SK-N-SH (cell line): Measurements from ENCODE around the gene FADS1. TPM values are rescaled to one million over a fixed set of nuclear protein-coding genes. Genes with fewer than 3 reads are reported as not detected.

Source experiments
- CTCF ChIA-PET: fragments of 300-600, 350-600 bp; formaldehyde crosslinking; extraction: SDS; loops from one replicate; lab custom pipeline; 2021; lab: Yijun Ruan, JAX
- POLR2A ChIA-PET: fragments of 350-600 bp; sonication (Branson Sonifier 250); formaldehyde crosslinking; extraction: SDS; loops from one replicate; lab custom pipeline; 2020; ENCODE audit warnings: antibody characterized with exemption, inconsistent platforms; lab: Yijun Ruan, JAX
- DNase-seq: peaks from one replicate; pipeline ENCODE4 v3.0.0; 2012
- H2AFZ ChIP-seq: fragments of 200-600 bp; sonication (generic); 2 replicates; pipeline ENCODE4 v1.8.1; 2016; ENCODE audit warnings: antibody characterized with exemption, mild to moderate bottlenecking, low read depth
- H3F3A ChIP-seq: fragments of 200-600 bp; sonication (generic); replicated peaks from 2 replicates; pipeline ENCODE3; 2016; ENCODE audit warnings: antibody characterized with exemption, mild to moderate bottlenecking; ENCODE audit not compliant: insufficient read depth
- H3K27ac ChIP-seq, 2 experiments: fragments of 200-500 bp in 1 of 2; fragments of 200-600 bp in 1 of 2; sonication (Bioruptor generic) in 1 of 2; sonication (generic), shearing (Covaris generic) in 1 of 2; 2 replicates each; pipeline versions ENCODE4 v1.5.1 to v1.6.1; 2014 to 2016; ENCODE audit warnings: low read depth in 2 of 2, inconsistent platforms in 1 of 2, low read length in 1 of 2, mild to moderate bottlenecking in 1 of 2, mixed read lengths in 1 of 2
- H3K27me3 ChIP-seq: fragments of 200-600 bp; sonication (generic), shearing (Covaris generic); 2 replicates; pipeline ENCODE4 v1.6.1; 2016; ENCODE audit warnings: mixed run types; ENCODE audit not compliant: insufficient read depth
- H3K36me3 ChIP-seq, 2 experiments: fragments of 200-500 bp in 1 of 2; fragments of 200-600 bp in 1 of 2; sonication (Bioruptor generic) in 1 of 2; sonication (generic) in 1 of 2; replicated peaks in 1 of 2; 2 replicates each; pipeline versions ENCODE3 to v1.5.1; 2014 to 2016; ENCODE audit warnings: low read length in 1 of 2, mild to moderate bottlenecking in 1 of 2; ENCODE audit not compliant: insufficient read depth in 2 of 2, control insufficient read depth in 1 of 2
- H3K4me1 ChIP-seq, 2 experiments: fragments of 200-500 bp in 1 of 2; fragments of 200-600 bp in 1 of 2; sonication (Bioruptor generic) in 1 of 2; sonication (generic), shearing (Covaris generic) in 1 of 2; 2 replicates each; pipeline versions ENCODE4 v1.5.1 to v1.6.1; 2014 to 2016; ENCODE audit warnings: low read depth in 1 of 2, low read length in 1 of 2, mixed run types in 1 of 2; ENCODE audit not compliant: insufficient read depth in 2 of 2, control insufficient read depth in 1 of 2
- H3K4me2 ChIP-seq: fragments of 200-600 bp; sonication (generic), shearing (Covaris generic); 2 replicates; pipeline ENCODE4 v1.6.1; 2017; ENCODE audit warnings: mixed run types
- H3K4me3 ChIP-seq, 2 experiments: fragments of 200-500 bp in 1 of 2; fragments of 200-600 bp in 1 of 2; sonication (Bioruptor generic) in 1 of 2; sonication (generic), shearing (Covaris generic) in 1 of 2; 2 replicates each; pipeline versions ENCODE4 v1.5.1 to v1.8.1; 2014 to 2016; ENCODE audit warnings: low read depth in 2 of 2, inconsistent platforms in 1 of 2, low read length in 1 of 2, mild to moderate bottlenecking in 1 of 2, mixed read lengths in 1 of 2, moderate library complexity in 1 of 2
- H3K79me2 ChIP-seq: fragments of 200-600 bp; sonication (generic); 2 replicates; pipeline ENCODE4 v1.8.1; 2017; ENCODE audit warnings: mild to moderate bottlenecking; ENCODE audit not compliant: insufficient read depth
- H3K9ac ChIP-seq: fragments of 200-600 bp; sonication (generic); 2 replicates; pipeline ENCODE4 v1.6.1; 2017; ENCODE audit warnings: mixed run types
- H3K9me2 ChIP-seq: fragments of 200-600 bp; sonication (generic); 2 replicates; pipeline ENCODE4 v1.6.1; 2017; ENCODE audit warnings: mixed run types
- H3K9me3 ChIP-seq: fragments of 200-600 bp; sonication (generic); 2 replicates; pipeline ENCODE4 v1.6.1; 2017; ENCODE audit warnings: mixed run types, mild to moderate bottlenecking, moderate library complexity
- H4K20me1 ChIP-seq: fragments of 200-600 bp; sonication (generic); 2 replicates; pipeline ENCODE4 v1.6.1; 2017; ENCODE audit warnings: mild to moderate bottlenecking, mixed run types; ENCODE audit not compliant: insufficient read depth
- EP300 ChIP-seq, 2 experiments: IDR thresholded peaks; 2 replicates each; pipeline versions ENCODE4 v1.4.0 to v1.6.1; 2012; ENCODE audit warnings: borderline replicate concordance in 1 of 2, low read depth in 1 of 2, low read length in 1 of 2
- FOSL2 ChIP-seq: IDR thresholded peaks from 2 replicates; pipeline ENCODE4 v1.4.0; 2012; ENCODE audit warnings: low read depth, mild to moderate bottlenecking, moderate library complexity, borderline replicate concordance
- FOXM1 ChIP-seq: IDR thresholded peaks from 2 replicates; pipeline ENCODE4 v1.4.0; 2012; ENCODE audit warnings: low read depth, mild to moderate bottlenecking
- GABPA ChIP-seq: IDR thresholded peaks from 2 replicates; pipeline ENCODE4 v1.4.0; 2012; ENCODE audit warnings: low read depth, mild to moderate bottlenecking
- RAD21 ChIP-seq: IDR thresholded peaks from 2 replicates; pipeline ENCODE4 v1.6.1; 2012; ENCODE audit warnings: mild to moderate bottlenecking, low read length
- RCOR1 ChIP-seq: fragments of 150-350 bp; IDR thresholded peaks from 2 replicates; pipeline ENCODE4 v1.6.1; 2017; ENCODE audit warnings: antibody characterized with exemption, low read length
- WGBS: methylation state at CpG from one replicate; pipeline ENCODE4 v1.1.6; 2017; ENCODE audit warnings: low lambda C conversion rate; 5-methylcytosine and 5-hydroxymethylcytosine counted together
- polyA plus RNA-seq, 3 experiments: library from polyadenylated mRNA; depleted of rRNA; stranded (reverse); fragments of >200 nt; gene quantifications; 2 replicates each; pipeline ENCODE4 v1.2.3, GENCODE V29; 2012
- TF ChIP-seq, protein P1 (sequence below): fragments of 200-600 bp; sonication (generic); IDR thresholded peaks from 2 replicates; pipeline ENCODE4 v1.6.1; 2017; ENCODE audit warnings: antibody characterized with exemption, mild to moderate bottlenecking, moderate library complexity
- TF ChIP-seq, protein P2 (sequence below): fragments of 150-350 bp; IDR thresholded peaks from 2 replicates; pipeline ENCODE4 v1.6.1; 2016; ENCODE audit warnings: mild to moderate bottlenecking, low read depth, low read length
- TF ChIP-seq, protein P3 (sequence below): IDR thresholded peaks from 2 replicates; pipeline ENCODE4 v1.4.0; 2012; ENCODE audit warnings: low read depth, borderline replicate concordance

FADS1 gene
- polyA plus RNA-seq, 1 of the 3 experiments (the other 2 are of a cell fraction): 20.6 TPM

DNA sequence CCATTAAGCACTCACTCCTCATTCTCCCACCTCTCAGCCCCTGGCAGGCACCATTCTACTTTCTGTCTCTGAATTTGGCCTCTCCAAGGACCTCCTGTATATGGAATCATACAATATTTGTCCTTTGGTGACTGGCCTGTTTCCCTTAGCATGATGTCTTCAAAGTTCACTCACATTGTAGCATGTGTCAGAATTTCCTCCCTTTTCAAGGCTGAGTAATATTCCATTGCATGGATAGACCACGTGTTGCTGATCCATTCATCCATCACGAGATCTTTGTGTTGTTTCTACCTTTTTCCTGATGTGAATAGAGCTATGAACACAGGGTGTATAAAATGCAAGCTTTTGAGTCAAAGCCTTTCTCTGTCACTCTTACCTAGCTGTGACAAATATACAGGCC, 22.9 kb upstream of the FADS1 start:
- CTCF ChIA-PET: interaction anchor here (0.9 to 1.0 kb wide), 3 partner anchors 11 to 108 kb away, joined by 3 to 4 read pairs (median 3); partner anchors contain the start of gene FADS2
- H3K9ac ChIP-seq: no peak overlapping the region
- H3K4me1 ChIP-seq: peaks cover 3 to 10% of the 10 kb centered on the region in 2 experiments; a peak in 2 of 4 replicates
- no peaks in the 10 kb centered on the region for H3K9me3 ChIP-seq
- TF ChIP-seq RCOR1: no peak
- DNase-seq: no peak
- H3K79me2 ChIP-seq: peaks cover 8% of the 10 kb centered on the region; the same call in 1 of the 2 replicates
- peaks cover 13 to 44% of the 10 kb centered on the region in 2 experiments for H3K36me3 ChIP-seq
- H3F3A ChIP-seq: no peaks in the 10 kb centered on the region
- H3K4me3 ChIP-seq: no peak overlapping the region
- no peaks in the 10 kb centered on the region for H3K27me3 ChIP-seq
- H3K4me2 ChIP-seq: no peak overlapping the region
- POLR2A ChIA-PET: no interaction called here
- no peak overlapping the region for H3K27ac ChIP-seq
- 89% methylated on average over 2 of the region's 2 CpGs for WGBS
- H3K9me2 ChIP-seq: no peaks in the 10 kb centered on the region
- no peaks in the 10 kb centered on the region for H4K20me1 ChIP-seq
- H2AFZ ChIP-seq: no peak overlapping the region

DNA sequence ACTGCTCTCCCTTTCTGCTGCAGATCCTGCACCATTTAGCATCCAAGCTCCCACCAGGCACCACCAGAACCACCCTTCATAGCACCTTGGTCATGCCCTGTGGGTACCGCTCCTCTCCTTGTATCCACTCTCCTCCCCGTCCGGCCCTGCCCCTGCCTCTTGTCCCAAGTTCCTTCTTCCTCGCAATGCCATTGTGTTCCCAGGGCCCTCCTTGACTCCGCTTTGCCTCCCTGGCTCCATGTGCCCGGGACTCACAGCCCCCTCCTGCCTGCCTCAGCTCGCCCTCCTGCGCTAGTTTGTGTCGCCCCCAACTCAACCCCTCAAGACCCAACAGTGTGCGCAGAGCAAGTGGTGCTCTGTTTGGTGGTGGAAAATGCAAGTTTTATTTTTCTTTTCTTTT, 22.1 kb upstream of the FADS1 start:
- 95% methylated on average over 10 of the region's 10 CpGs for WGBS
- POLR2A ChIA-PET: no interaction called here

DNA sequence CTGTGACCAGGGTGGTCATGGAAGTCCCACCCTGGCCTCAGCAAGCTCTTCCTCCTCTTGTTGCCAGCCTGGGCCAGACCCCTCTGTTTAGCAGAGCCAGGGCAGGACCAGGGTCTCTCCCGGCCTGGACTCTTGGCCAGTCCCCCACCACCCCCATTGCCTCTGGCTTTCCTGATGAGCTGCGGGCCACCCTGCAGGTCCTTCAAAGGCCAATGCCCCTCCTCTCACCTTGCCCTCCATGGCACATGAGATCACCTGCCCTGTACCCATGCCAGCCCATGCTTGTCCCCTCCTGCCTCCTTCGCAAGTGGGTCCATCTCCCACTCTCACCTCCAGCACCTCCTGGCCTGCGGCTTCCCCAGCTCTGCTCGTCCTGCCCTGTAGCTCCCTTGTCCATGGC, 21.7 kb upstream of the FADS1 start:
- H2AFZ ChIP-seq: no peak overlapping the region
- peaks cover 8% of the 10 kb centered on the region; the same call in 1 of the 2 replicates for H3K79me2 ChIP-seq

More for the DNA sequence above, 22.1 kb upstream of the FADS1 start:
- H2AFZ ChIP-seq: no peak overlapping the region
- CTCF ChIA-PET: interaction anchor here (1.4 to 1.6 kb wide), 2 partner anchors 10 to 109 kb away, joined by 4 to 5 read pairs; no protein-coding TSS in a partner anchor
- H3K27me3 ChIP-seq: no peaks in the 10 kb centered on the region
- no peaks in the 10 kb centered on the region for H3K9me2 ChIP-seq
- no peak overlapping the region for H3K4me3 ChIP-seq
- peaks cover 8% of the 10 kb centered on the region; the same call in 1 of the 2 replicates for H3K79me2 ChIP-seq
- H3K9ac ChIP-seq: no peak overlapping the region
- H3K4me2 ChIP-seq: no peak overlapping the region
- DNase-seq: no peak
- no peak for TF ChIP-seq RAD21
- no peak for TF ChIP-seq FOSL2
- no peak for TF ChIP-seq RCOR1
- TF ChIP-seq, protein P1, sequence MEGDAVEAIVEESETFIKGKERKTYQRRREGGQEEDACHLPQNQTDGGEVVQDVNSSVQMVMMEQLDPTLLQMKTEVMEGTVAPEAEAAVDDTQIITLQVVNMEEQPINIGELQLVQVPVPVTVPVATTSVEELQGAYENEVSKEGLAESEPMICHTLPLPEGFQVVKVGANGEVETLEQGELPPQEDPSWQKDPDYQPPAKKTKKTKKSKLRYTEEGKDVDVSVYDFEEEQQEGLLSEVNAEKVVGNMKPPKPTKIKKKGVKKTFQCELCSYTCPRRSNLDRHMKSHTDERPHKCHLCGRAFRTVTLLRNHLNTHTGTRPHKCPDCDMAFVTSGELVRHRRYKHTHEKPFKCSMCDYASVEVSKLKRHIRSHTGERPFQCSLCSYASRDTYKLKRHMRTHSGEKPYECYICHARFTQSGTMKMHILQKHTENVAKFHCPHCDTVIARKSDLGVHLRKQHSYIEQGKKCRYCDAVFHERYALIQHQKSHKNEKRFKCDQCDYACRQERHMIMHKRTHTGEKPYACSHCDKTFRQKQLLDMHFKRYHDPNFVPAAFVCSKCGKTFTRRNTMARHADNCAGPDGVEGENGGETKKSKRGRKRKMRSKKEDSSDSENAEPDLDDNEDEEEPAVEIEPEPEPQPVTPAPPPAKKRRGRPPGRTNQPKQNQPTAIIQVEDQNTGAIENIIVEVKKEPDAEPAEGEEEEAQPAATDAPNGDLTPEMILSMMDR: no peak
- TF ChIP-seq, all 33 proteins: peak for 0
- Histone ChIP-seq H3F3A (no peaks in the 10 kb centered on the region), H3K4me1 (peaks cover 11 to 17% of the 10 kb centered on the region in 2 experiments; a peak in 2 of 4 replicates), H3K27ac (no peak overlapping the region), H3K9me3 (no peaks in the 10 kb centered on the region), H3K36me3 (peaks cover 12 to 44% of the 10 kb centered on the region in 2 experiments), H4K20me1 (no peaks in the 10 kb centered on the region)

More for the DNA sequence above, 21.7 kb upstream of the FADS1 start:
- Histone ChIP-seq H4K20me1 (no peaks in the 10 kb centered on the region; the same call in 1 of the 2 replicates), H3K9ac (no peak overlapping the region), H3F3A (no peaks in the 10 kb centered on the region), H3K36me3 (peaks cover 9 to 44% of the 10 kb centered on the region in 2 experiments), H3K4me3 (no peak overlapping the region), H3K9me3 (no peaks in the 10 kb centered on the region), H3K27me3 (no peaks in the 10 kb centered on the region), H3K4me2 (no peak overlapping the region), H3K9me2 (no peaks in the 10 kb centered on the region), H3K4me1 (peaks cover 16 to 18% of the 10 kb centered on the region in 2 experiments; a peak in 2 of 4 replicates), H3K27ac (no peak overlapping the region)
- WGBS: 100% methylated on average over 5 of the region's 5 CpGs
- TF ChIP-seq FOXM1 (no peak), EP300 (IDR thresholded peaks at IDR 0.05; ENCODE audit: borderline replicate concordance in 1 of 2, low read depth in 1 of 2, low read length in 1 of 2) (no peak), GABPA (no peak)
- TF ChIP-seq, protein P2, sequence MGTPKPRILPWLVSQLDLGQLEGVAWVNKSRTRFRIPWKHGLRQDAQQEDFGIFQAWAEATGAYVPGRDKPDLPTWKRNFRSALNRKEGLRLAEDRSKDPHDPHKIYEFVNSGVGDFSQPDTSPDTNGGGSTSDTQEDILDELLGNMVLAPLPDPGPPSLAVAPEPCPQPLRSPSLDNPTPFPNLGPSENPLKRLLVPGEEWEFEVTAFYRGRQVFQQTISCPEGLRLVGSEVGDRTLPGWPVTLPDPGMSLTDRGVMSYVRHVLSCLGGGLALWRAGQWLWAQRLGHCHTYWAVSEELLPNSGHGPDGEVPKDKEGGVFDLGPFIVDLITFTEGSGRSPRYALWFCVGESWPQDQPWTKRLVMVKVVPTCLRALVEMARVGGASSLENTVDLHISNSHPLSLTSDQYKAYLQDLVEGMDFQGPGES: no peak
- TF ChIP-seq, protein P3, sequence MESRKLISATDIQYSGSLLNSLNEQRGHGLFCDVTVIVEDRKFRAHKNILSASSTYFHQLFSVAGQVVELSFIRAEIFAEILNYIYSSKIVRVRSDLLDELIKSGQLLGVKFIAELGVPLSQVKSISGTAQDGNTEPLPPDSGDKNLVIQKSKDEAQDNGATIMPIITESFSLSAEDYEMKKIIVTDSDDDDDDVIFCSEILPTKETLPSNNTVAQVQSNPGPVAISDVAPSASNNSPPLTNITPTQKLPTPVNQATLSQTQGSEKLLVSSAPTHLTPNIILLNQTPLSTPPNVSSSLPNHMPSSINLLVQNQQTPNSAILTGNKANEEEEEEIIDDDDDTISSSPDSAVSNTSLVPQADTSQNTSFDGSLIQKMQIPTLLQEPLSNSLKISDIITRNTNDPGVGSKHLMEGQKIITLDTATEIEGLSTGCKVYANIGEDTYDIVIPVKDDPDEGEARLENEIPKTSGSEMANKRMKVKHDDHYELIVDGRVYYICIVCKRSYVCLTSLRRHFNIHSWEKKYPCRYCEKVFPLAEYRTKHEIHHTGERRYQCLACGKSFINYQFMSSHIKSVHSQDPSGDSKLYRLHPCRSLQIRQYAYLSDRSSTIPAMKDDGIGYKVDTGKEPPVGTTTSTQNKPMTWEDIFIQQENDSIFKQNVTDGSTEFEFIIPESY: no peak
- POLR2A ChIA-PET: no interaction called here
- CTCF ChIA-PET: interaction anchor here (1.4 to 1.6 kb wide), 2 partner anchors 10 to 110 kb away, joined by 4 to 5 read pairs; no protein-coding TSS in a partner anchor
- DNase-seq: no peak
